Suprapubic skin (tissue), 4 donors: ENCODE data around the gene LNPEP. TPM values are rescaled to one million over a fixed set of nuclear protein-coding genes. Genes with fewer than 3 reads are reported as not detected.
A peak's percentile ranks its signal among the peaks of the same experiment; 100 is the strongest.

Experiments used
- DNase-seq, 2 donors: peaks; one replicate each; pipeline ENCODE4 v3.0.0-alpha.2; 2019; ENCODE audit warnings: low spot score in 2 of 2
- H3K27ac ChIP-seq: fragments of 200-600 bp; sonication (generic); one replicate; pipeline ENCODE4 v1.5.1; 2019
- H3K27me3 ChIP-seq: fragments of 200-600 bp; sonication (generic); one replicate; pipeline ENCODE4 v1.5.1; 2019
- H3K36me3 ChIP-seq: fragments of 200-600 bp; sonication (generic); one replicate; pipeline ENCODE4 v1.5.1; 2019
- H3K4me1 ChIP-seq: fragments of 200-600 bp; sonication (generic); one replicate; pipeline ENCODE4 v1.5.1; 2019
- H3K4me3 ChIP-seq: fragments of 200-600 bp; sonication (generic); one replicate; pipeline ENCODE4 v1.5.1; 2019; ENCODE audit warnings: mild to moderate bottlenecking
- H3K9me3 ChIP-seq: fragments of 200-600 bp; sonication (generic); one replicate; pipeline ENCODE4 v1.5.1; 2019
- EP300 ChIP-seq: sonication (generic); formaldehyde crosslinking; IDR thresholded peaks from one replicate; pipeline ENCODE4 v1.6.1; 2017; ENCODE audit warnings: antibody characterized with exemption
- POLR2A ChIP-seq, 2 donors: fragments of 450-650 bp; IDR thresholded peaks; one replicate each; pipeline ENCODE4 v1.6.1; 2017; ENCODE audit warnings: antibody characterized with exemption in 2 of 2, mild to moderate bottlenecking in 2 of 2, moderate library complexity in 2 of 2
- POLR2AphosphoS5 ChIP-seq, 3 donors: sonication (generic); formaldehyde crosslinking; IDR thresholded peaks; one replicate each; pipeline ENCODE4 v1.6.1; 2017; ENCODE audit warnings: antibody characterized with exemption in 3 of 3
- WGBS: methylation state at CpG from one replicate; pipeline ENCODE4 v1.1.5; 2018; 5-methylcytosine and 5-hydroxymethylcytosine counted together
- total RNA-seq, 4 donors: library from RNA; depleted of rRNA; stranded (reverse); fragments of >200 nt; gene quantifications; one replicate each; pipeline ENCODE4 v1.1.0, GENCODE V29; 2016
- TF ChIP-seq, protein P1 (sequence below), 2 donors: fragments of 200-600 bp in 1 of 2; fragments of 450-650 bp in 1 of 2; sonication (generic) in 1 of 2; IDR thresholded peaks; one replicate each; pipeline ENCODE4 v1.5.1; 2016 to 2019; ENCODE audit warnings: antibody characterized with exemption in 2 of 2, mild to moderate bottlenecking in 1 of 2, moderate library complexity in 1 of 2

LNPEP gene
- total RNA-seq, 4 donors from 2014 or later = 43.7 to 107 (median 69.9) TPM

DNA sequence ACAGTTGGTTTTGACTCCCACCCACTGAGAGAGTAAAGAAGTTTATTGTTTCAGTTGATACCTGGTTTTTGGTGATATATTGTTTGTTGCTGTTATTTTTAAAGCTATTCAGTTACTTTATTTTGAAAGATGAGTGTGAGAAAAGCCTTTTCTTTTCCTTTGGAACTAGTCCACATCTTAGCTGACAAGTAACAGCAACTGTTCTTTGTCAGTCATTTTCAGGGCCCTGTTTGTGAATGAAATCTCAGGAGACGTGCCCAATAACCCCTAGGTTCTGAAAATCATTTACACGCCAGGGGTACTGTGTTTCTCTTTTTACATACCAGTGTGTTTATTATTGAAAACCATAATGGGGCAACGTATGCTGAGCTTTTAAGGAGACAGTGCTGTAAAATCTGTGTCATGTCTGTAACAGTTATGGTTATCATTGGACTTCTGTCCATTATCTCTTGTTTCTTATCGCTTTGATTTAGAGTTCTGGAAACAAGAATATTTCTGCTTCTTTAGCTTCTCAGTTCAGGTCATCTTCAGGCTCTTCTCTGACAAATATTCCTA, 131.5 kb downstream of the LNPEP start:
- Histone ChIP-seq H3K27ac (no peak overlapping the region), H3K4me1 (peaks cover 12% of the 10 kb centered on the region), H3K27me3 (no peaks in the 10 kb centered on the region), H3K4me3 (no peak overlapping the region), H3K36me3 (no peaks in the 10 kb centered on the region), H3K9me3 (no peaks in the 10 kb centered on the region)
- 81% methylated on average over 4 of the region's 4 CpGs for WGBS
- TF ChIP-seq EP300 = no peak
- no peak for TF ChIP-seq POLR2AphosphoS5 (IDR thresholded peaks at IDR 0.05)
- TF ChIP-seq POLR2A (IDR thresholded peaks at IDR 0.05) = no peak
- TF ChIP-seq, protein P1, sequence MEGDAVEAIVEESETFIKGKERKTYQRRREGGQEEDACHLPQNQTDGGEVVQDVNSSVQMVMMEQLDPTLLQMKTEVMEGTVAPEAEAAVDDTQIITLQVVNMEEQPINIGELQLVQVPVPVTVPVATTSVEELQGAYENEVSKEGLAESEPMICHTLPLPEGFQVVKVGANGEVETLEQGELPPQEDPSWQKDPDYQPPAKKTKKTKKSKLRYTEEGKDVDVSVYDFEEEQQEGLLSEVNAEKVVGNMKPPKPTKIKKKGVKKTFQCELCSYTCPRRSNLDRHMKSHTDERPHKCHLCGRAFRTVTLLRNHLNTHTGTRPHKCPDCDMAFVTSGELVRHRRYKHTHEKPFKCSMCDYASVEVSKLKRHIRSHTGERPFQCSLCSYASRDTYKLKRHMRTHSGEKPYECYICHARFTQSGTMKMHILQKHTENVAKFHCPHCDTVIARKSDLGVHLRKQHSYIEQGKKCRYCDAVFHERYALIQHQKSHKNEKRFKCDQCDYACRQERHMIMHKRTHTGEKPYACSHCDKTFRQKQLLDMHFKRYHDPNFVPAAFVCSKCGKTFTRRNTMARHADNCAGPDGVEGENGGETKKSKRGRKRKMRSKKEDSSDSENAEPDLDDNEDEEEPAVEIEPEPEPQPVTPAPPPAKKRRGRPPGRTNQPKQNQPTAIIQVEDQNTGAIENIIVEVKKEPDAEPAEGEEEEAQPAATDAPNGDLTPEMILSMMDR (IDR thresholded peaks at IDR 0.05) = no peak
- DNase-seq = no peak

DNA sequence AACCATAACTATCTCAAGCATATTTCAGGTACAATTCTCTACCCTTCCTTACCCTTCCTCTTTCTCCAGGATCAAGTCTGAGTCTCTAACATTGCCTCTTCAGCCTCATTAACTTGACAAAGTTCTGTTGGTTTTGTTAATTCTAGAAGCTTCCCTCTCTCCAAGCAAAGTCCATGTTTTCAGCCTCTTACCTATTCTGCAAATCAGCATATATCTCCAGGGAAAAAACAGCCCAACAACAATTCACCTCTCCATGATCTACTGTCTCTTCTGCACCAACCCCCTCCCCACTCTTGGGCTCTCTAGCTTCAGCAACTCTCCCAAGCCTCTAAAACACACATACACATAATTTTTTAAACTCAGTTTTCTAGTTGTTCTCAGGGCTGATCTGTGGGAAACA, 134.4 kb downstream of the LNPEP start:
- Histone ChIP-seq H3K36me3 (no peaks in the 10 kb centered on the region), H3K27me3 (no peaks in the 10 kb centered on the region), H3K9me3 (no peaks in the 10 kb centered on the region), H3K27ac (no peak overlapping the region), H3K4me3 (no peak overlapping the region), H3K4me1 (peaks cover 12% of the 10 kb centered on the region)
- TF ChIP-seq POLR2AphosphoS5 (IDR thresholded peaks at IDR 0.05) (no peak), POLR2A (IDR thresholded peaks at IDR 0.05) (no peak), EP300 (no peak)
- TF ChIP-seq, protein P1 (IDR thresholded peaks at IDR 0.05) = no peak
- DNase-seq = no peak

DNA sequence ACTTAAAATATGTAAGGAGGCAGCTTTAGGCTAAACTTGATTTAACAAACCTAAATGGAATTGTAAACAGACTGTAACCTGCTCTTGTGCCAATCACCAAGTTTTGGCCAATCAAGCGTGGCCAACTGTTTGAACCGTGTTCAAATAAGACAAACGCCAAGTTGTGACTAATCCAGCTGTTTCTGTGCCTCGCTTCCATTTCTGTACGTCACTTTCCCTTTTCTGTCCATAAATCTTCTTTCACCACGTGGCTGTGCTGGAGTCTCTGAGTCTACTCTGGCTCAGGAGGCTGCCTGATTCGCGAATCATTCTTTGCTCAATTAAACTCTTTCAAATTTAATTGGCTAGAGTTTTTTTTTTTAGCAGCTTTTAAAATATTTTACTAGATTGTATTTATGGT, 135.2 kb downstream of the LNPEP start:
- Histone ChIP-seq H3K9me3 (no peaks in the 10 kb centered on the region), H3K36me3 (no peaks in the 10 kb centered on the region), H3K4me1 (peaks cover 12% of the 10 kb centered on the region), H3K27me3 (no peaks in the 10 kb centered on the region), H3K4me3 (peak overlapping the region; percentile 4), H3K27ac (peak overlapping the region; percentile 47)
- TF ChIP-seq, protein P1 (IDR thresholded peaks at IDR 0.05) = no peak
- no peak for TF ChIP-seq POLR2AphosphoS5 (IDR thresholded peaks at IDR 0.05)
- no peak for TF ChIP-seq EP300
- no peak for TF ChIP-seq POLR2A (IDR thresholded peaks at IDR 0.05)
- DNase-seq = no peak
- 33% methylated on average over 8 of the region's 8 CpGs for WGBS

DNA sequence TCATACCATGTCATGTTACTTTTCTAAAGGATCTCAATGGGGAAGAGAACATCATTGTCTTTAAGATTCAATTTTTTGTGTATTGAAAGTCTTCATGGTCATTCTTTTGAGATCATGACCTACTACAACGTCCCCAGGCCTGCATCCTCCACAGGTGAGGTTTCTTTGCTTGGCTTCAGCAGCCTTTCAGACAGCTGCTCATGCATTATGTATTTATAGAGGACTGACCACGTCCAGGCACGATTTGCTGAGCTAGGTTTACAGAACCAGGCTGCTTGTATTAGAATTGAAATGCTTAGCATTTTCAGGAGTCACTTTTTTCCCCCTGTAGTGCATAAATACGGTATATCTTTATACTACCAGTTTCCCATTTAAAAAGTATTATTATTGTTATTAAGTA, 136.1 kb downstream of the LNPEP start:
- TF ChIP-seq POLR2A (IDR thresholded peaks at IDR 0.05) (no peak), POLR2AphosphoS5 (IDR thresholded peaks at IDR 0.05) (no peak), EP300 (no peak)
- TF ChIP-seq, protein P1 (IDR thresholded peaks at IDR 0.05) = no peak
- no peaks in the 10 kb centered on the region for H3K27me3 ChIP-seq
- H3K27ac ChIP-seq = no peak overlapping the region
- H3K4me1 ChIP-seq = peaks cover 12% of the 10 kb centered on the region
- DNase-seq = no peak
- H3K36me3 ChIP-seq = no peaks in the 10 kb centered on the region
- no peak overlapping the region for H3K4me3 ChIP-seq
- 95% methylated on average over 4 of the region's 4 CpGs for WGBS
- no peaks in the 10 kb centered on the region for H3K9me3 ChIP-seq

DNA sequence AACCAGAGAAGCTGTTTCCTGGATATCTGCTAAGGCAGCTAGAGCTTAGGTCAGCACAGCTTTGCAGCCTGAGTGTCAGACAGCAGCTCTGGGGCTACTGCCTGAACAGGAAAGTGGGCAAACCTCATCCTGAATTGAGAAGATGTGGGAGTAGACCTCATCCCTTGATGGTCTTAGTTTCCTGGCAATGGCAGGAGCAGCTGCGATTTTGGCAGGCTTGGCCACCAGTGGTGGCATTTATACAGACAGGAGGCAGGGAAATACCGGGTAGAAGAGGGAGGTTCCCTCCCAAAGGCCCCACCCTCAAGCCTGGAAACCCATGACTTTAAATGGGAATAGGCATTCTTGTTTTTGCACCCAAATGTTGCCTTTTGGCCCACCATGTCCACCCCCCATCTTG, 136.8 kb downstream of the LNPEP start:
- WGBS = 74% methylated on average over 2 of the region's 2 CpGs

More for the DNA sequence above, 136.8 kb downstream of the LNPEP start:
- Histone ChIP-seq H3K4me1 (peaks cover 12% of the 10 kb centered on the region), H3K4me3 (no peak overlapping the region), H3K36me3 (no peaks in the 10 kb centered on the region), H3K9me3 (no peaks in the 10 kb centered on the region), H3K27ac (no peak overlapping the region), H3K27me3 (no peaks in the 10 kb centered on the region)
- no peak for TF ChIP-seq EP300
- TF ChIP-seq, protein P1 (IDR thresholded peaks at IDR 0.05) = no peak
- TF ChIP-seq POLR2A (IDR thresholded peaks at IDR 0.05) = no peak
- no peak for TF ChIP-seq POLR2AphosphoS5 (IDR thresholded peaks at IDR 0.05)
- DNase-seq = no peak
